ENCODE measurements around the gene ATXN3. TPM values are rescaled to one million over a fixed set of nuclear protein-coding genes. Genes with fewer than 3 reads are reported as not detected.

ATXN3 gene
- total RNA-seq, 4 donors from 2014 or later: 16.9 to 31.5 (median 25.0) TPM

DNA sequence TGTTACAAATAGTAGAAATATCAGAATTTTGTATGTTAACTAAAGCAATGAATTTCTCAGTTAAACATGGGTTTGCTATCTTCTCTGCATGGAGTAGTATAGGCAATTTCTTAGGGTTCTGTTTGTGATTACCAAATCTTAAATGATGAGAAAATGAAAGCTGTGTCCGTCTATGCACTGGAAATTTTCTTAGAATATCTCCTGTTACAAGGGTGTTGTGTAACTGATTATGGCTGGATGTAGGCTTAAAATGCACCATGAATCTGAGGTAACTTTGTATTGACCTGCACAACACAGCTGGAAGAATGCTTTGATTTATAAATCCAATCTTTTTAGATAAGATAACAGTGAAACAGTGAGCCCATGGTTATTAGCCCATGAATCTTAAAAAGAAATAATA is 84.3 kb downstream of the ATXN3 start:
- Histone ChIP-seq H3K36me3 (peaks cover 0 to 84% (median 3%) of the 10 kb centered on the region in 3 donors), H3K27ac (no peak overlapping the region)
- 67 to 80% methylated on average over 1 of the region's 1 CpG for WGBS, 2 donors

DNA sequence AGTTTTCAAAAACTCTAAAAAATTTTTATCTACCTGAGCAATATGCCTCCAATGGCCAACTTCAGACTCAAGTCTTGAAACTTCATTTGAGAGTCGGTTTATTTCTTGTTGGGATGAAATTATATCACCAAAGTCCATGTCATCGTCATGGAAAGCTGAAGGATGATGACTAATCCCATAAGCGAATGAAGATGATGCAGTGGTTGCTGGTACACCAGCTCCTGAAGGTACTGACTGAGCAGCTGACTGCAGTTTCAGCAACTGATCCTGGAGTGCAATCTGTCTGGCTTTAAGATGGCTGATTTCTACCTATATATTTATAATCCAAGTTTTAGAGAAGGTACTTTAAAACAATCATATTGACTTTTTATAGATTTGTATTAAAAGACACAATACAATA is 84.9 kb downstream of the ATXN3 start:
- 89 to 96% methylated on average over 3 of the region's 3 CpGs for WGBS, 2 donors
- no peaks in the 10 kb centered on the region for H3K4me1 ChIP-seq
- peaks cover 0 to 84% (median 3%) of the 10 kb centered on the region in 3 donors for H3K36me3 ChIP-seq
- H3K27me3 ChIP-seq: no peaks in the 10 kb centered on the region
- H3K9me3 ChIP-seq: no peaks in the 10 kb centered on the region
- no peak for DNase-seq
- H3K27ac ChIP-seq: no peak overlapping the region
- TF ChIP-seq, protein P1, sequence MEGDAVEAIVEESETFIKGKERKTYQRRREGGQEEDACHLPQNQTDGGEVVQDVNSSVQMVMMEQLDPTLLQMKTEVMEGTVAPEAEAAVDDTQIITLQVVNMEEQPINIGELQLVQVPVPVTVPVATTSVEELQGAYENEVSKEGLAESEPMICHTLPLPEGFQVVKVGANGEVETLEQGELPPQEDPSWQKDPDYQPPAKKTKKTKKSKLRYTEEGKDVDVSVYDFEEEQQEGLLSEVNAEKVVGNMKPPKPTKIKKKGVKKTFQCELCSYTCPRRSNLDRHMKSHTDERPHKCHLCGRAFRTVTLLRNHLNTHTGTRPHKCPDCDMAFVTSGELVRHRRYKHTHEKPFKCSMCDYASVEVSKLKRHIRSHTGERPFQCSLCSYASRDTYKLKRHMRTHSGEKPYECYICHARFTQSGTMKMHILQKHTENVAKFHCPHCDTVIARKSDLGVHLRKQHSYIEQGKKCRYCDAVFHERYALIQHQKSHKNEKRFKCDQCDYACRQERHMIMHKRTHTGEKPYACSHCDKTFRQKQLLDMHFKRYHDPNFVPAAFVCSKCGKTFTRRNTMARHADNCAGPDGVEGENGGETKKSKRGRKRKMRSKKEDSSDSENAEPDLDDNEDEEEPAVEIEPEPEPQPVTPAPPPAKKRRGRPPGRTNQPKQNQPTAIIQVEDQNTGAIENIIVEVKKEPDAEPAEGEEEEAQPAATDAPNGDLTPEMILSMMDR (IDR thresholded peaks at IDR 0.05): no peak
- TF ChIP-seq POLR2A (IDR thresholded peaks at IDR 0.05): no peak
- intact Hi-C loops (cut with DNase I): no loop called here
- no peak overlapping the region for H3K4me3 ChIP-seq

More for the DNA sequence above, 84.3 kb downstream of the ATXN3 start:
- no peaks in the 10 kb centered on the region for H3K27me3 ChIP-seq
- TF ChIP-seq, protein P1 (IDR thresholded peaks at IDR 0.05): no peak
- TF ChIP-seq POLR2A (IDR thresholded peaks at IDR 0.05): no peak
- H3K9me3 ChIP-seq: no peaks in the 10 kb centered on the region
- intact Hi-C loops (cut with DNase I): no loop called here
- no peak overlapping the region for H3K4me3 ChIP-seq
- DNase-seq: no peak
- no peaks in the 10 kb centered on the region for H3K4me1 ChIP-seq

DNA sequence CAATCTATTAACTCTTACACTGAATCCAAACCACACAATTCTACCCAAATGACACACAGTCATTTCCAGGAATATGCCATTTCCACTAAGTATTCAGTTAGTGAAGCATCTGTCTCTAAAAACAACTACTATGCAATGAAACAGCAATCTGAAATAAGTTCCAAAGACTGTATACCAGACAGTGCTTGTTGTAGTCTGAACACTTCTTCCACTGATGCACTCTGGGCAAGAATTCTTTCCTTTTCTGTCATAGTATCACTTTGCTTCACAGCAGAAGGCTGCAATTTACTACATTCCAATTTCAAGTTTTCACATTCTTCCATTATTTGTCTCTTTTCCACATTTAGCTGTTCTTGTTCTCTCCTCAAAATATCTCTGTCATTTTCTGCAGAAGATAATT is 92.3 kb downstream of the ATXN3 start:
- no peaks in the 10 kb centered on the region for H3K27me3 ChIP-seq
- no peak overlapping the region for H3K27ac ChIP-seq
- H3K4me1 ChIP-seq: no peaks in the 10 kb centered on the region
- no peak overlapping the region for H3K4me3 ChIP-seq
- peaks cover 4 to 96% (median 29%) of the 10 kb centered on the region in 3 donors for H3K36me3 ChIP-seq
- TF ChIP-seq, protein P1 (IDR thresholded peaks at IDR 0.05): no peak
- no peak for TF ChIP-seq POLR2A (IDR thresholded peaks at IDR 0.05)
- DNase-seq: no peak
- intact Hi-C loops (cut with DNase I): no loop called here
- no peaks in the 10 kb centered on the region for H3K9me3 ChIP-seq

DNA sequence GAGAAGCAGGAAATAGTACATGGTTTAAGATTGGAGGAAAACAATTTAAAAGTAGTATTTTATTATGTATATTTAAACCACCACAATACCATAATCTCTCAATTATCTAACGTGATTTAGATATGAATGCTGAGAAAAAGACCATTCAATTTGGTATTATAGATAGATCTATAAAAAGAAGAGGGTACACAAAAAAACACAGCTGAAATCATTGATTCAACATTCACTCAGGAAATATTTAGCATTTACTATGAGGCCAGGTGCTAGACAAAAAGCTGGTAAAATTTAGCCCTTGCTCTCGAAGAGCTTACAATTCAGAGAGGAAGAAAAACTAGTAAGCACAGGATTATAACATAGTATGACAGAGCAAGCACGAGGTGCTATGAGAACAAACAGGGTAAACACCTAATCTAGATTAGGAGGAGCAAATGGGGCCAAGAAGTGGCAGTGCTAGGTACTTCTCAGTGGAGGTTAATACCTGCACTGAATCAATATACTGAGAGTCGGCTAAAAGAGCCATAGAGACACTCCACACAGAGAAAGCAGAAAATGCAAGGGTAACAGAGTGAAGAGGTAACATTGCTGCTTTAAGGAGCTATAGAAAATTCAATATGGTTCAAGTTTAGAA is 94.1 kb downstream of the ATXN3 start:
- intact Hi-C loops (cut with DNase I): no loop called here
- H3K27ac ChIP-seq: no peak overlapping the region
- no peaks in the 10 kb centered on the region for H3K4me1 ChIP-seq
- no peak for TF ChIP-seq POLR2A (IDR thresholded peaks at IDR 0.05)
- TF ChIP-seq, protein P1 (IDR thresholded peaks at IDR 0.05): no peak
- H3K9me3 ChIP-seq: no peaks in the 10 kb centered on the region
- H3K4me3 ChIP-seq: no peak overlapping the region
- 65 to 79% methylated on average over 4 of the region's 4 CpGs for WGBS, 2 donors
- H3K36me3 ChIP-seq: peaks cover 4 to 99% (median 29%) of the 10 kb centered on the region in 3 donors
- DNase-seq: no peak
- H3K27me3 ChIP-seq: no peaks in the 10 kb centered on the region

DNA sequence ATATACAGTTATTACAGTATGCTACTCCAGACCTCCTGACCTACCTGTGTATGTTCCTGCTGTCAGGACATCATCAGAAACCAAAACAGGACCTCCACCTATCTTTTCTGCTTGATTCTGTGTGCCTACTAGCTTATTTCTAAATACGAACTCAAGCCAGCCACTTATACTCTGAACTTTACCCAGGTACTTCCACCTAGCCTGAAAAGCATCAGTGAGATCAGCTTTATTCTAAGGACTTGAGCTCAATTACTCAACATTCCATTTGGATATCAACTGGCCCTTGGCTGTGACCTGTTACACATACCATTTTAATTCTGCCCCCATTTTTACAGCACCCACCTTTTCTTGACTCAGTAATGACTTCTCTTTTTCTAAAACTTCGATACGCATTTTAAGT is 95.7 kb downstream of the ATXN3 start:
- TF ChIP-seq POLR2A (IDR thresholded peaks at IDR 0.05): no peak
- TF ChIP-seq, protein P1 (IDR thresholded peaks at IDR 0.05): no peak
- Histone ChIP-seq H3K9me3 (no peaks in the 10 kb centered on the region), H3K27me3 (no peaks in the 10 kb centered on the region), H3K27ac (no peak overlapping the region), H3K4me3 (no peak overlapping the region), H3K36me3 (peaks cover 4 to 99% (median 26%) of the 10 kb centered on the region in 3 donors), H3K4me1 (no peaks in the 10 kb centered on the region)
- intact Hi-C loops (cut with DNase I): no loop called here
- WGBS, 2 donors: 94 to 98% methylated on average over 3 of the region's 3 CpGs
- DNase-seq: no peak
